HG02938 (cell line): ENCODE data around the gene CCDC13.
"Not testable (repeated sequence)": the region's sequence is repeated elsewhere in the genome, so short reads cannot be mapped to it uniquely, and the experiment has no call there.

Source experiments
- ATAC-seq: cut with Tn5 transposase; IDR thresholded peaks from one replicate; pipeline ENCODE4 v1.9.1; 2021; ENCODE audit warnings: mild to moderate bottlenecking, moderate library complexity; ENCODE audit not compliant: unreplicated experiment

The CCDC13 gene, protein sequence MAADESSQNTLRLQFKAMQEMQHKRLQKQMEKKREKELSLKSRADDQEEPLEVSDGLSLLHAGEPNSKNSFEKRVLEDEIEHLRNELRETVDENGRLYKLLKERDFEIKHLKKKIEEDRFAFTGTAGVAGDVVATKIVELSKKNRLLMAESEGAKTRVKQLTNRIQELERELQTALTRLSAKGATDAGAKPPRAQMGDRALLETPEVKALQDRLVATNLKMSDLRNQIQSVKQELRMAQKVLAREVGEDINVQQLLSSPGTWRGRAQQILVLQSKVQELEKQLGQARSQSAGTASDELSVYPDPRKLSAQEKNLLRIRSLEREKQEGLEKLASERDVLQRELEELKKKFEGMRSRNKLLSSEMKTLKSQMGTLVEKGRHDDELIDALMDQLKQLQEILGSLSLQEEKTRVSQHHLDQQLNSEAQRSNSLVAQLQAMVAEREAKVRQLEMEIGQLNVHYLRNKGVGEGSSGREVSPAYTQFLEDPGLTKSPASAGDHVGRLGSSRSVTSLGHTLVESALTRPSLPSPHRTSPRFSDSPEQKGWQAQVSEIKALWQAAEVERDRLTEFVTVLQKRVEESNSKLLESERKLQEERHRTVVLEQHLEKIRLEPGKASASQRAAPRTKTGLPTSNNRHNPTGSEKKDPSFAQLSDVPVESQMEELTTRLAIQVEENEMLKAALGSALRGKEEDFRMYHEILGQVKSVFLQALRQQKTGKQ

GRCh38 chr3:42772670-42773408, at the start of gene CCDC13:
Gene CCDC13, minus strand, starts transcription at chr3:42773253. Its CDS starts 14,908 bp downstream, at chr3:42758345.
- ATAC-seq: peak; percentile 96

- ATAC-seq: no peak
These were observed 49.8 kb upstream of the CCDC13 start for GRCh38 chr3:42822828-42823227.

DNA sequence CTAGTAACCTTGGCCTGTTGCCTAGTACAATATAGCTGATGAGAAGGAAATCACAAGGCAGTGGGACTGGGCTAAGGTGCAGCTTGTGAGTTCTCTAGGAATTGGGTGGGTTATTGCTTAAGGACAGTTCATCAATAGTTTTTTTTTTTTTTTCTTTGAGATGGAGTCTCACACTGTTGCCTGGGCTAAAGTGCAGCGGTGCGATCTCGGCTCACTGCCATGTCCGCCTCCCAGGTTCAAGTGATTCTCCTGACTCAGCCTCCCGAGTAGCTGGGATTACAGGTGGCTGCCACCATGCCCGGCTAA, 47.6 kb upstream of the CCDC13 start:
- no peak for ATAC-seq

- ATAC-seq: no peak
These were observed 46.4 kb upstream of the CCDC13 start for GRCh38 chr3:42819351-42819965.

- no peak for ATAC-seq
These were observed 42.8 kb upstream of the CCDC13 start for GRCh38 chr3:42815826-42816225.

DNA sequence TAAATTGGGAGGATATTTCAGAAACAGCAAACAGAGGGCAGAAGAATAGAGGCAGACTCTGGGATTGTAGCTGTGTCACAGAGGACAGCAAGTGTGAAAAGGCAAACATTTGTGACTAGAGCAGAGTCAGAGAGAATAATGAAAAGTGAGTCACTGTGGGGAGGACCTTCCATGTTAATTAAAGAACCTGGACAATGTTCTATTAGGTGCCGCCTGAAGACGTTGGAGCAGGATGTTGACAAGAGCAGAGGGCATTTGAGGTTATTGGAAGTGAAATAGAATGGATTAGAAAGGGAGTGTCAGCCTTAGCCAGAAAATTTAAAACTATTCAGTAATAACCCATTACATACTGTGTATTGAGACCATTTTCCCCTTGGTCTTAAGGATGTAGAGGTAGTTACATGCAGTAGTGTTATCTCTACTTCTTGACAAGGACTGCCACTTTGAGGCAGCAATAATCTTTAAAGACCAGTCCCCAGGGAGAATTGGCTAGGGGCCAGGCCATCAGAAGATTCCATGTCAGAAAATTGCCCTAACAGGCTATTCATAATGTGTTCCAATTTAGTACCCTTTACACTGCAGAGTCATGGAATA, 42.0 kb upstream of the CCDC13 start:
- no peak for ATAC-seq

GRCh38 chr3:42814246-42814645, 41.2 kb upstream of the CCDC13 start:
- no peak for ATAC-seq

GRCh38 chr3:42811118-42811883, 38.2 kb upstream of the CCDC13 start:
- not testable (repeated sequence) for ATAC-seq

- ATAC-seq: not testable (repeated sequence)
These were observed 37.7 kb upstream of the CCDC13 start for GRCh38 chr3:42810706-42811105.

- ATAC-seq: no peak
These were observed 36.1 kb upstream of the CCDC13 start, which contains the start of gene ACKR2 for GRCh38 chr3:42809202-42809601. Gene ACKR2, plus strand, starts transcription at chr3:42809445. Its CDS starts 55,058 bp downstream, at chr3:42864503.

- no peak for ATAC-seq
These were observed 34.9 kb upstream of the CCDC13 start for GRCh38 chr3:42807929-42808328.

- no peak for ATAC-seq
These were observed 32.2 kb upstream of the CCDC13 start for GRCh38 chr3:42805141-42805821.

DNA sequence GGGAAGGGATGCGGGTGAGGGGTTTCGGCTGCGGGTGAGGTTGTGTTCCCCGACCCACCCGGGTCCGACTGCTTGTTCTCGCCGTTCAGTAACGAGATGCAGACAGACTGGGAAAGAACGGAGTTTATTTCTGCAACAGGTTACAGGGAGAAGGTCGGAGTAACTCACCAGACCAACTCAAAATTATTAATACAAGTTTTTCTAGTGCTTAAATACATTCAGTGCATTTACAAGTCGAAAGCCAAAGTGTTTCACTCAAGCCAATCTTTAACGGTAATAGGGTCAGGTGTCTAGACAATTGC, 31.7 kb upstream of the CCDC13 start:
- no peak for ATAC-seq

DNA sequence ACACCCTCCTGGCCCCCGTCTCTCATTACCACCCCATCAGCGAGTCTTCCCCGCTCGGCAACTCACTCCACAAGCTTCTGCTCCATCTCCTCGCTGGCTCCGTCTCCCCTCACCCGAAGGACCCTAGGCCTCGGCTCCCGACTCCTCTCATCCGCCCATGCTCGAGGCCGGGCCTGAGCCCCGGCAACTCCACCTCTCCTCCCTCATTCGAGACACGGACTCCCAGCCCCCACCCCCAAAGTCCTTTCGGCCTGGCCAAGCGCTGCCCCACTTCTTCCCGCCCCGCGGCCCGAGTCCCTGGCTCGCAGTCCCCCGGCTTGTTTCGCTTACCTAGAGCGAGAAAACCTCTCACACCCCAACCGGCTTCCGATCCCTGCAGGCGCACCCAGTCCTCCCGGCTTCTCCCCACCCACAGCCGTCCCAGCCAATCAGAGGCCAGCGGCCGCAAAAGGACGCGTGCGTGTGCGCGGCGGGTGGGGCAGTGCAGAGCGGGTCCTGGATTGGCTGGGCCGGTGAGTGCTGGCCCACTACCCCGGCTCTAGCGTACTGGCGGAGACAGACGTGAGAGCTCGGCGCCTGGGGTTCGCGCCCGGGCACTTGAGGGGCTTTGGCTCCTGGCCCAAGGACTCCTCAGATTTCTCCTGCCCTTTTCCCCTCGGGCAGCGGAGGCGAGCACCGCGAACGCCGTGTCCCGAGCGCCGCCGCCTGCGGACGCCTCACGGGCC, 31.2 kb upstream of the CCDC13 start, which contains the start of gene HIGD1A:
Gene HIGD1A, minus strand, starts transcription at position 385 of the 725 bp plus-strand sequence. CDS start 10,237 bp downstream, outside the sequence.
- ATAC-seq: peak; percentile 97

- ATAC-seq: peak; percentile 21
These were observed 30.5 kb upstream of the CCDC13 start for GRCh38 chr3:42803414-42804105.

DNA sequence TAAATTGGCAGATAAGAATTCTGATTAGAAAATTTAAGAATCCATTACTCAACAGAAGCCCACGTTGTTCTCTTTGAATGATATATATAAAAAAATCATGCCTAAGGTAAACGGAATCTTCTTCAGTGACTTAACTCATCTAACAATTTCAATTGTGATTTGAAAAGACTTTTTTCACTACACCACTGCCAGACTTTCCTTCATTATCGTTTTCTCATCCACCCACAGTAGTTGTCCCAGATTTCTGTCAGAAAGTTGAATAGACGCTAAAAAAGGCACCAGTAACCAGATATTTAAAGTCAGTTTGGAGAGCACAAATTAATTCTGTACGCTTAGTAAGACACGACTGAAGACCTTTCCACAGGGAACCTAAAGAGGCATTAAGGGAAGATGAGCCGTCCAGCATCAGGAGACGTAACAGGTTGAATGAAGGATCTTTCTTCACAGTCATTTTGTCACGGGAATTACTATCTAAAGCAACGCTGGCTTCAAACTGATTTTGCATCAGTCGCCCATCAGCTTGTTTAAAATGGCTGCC, 29.9 kb upstream of the CCDC13 start:
- no peak for ATAC-seq

DNA sequence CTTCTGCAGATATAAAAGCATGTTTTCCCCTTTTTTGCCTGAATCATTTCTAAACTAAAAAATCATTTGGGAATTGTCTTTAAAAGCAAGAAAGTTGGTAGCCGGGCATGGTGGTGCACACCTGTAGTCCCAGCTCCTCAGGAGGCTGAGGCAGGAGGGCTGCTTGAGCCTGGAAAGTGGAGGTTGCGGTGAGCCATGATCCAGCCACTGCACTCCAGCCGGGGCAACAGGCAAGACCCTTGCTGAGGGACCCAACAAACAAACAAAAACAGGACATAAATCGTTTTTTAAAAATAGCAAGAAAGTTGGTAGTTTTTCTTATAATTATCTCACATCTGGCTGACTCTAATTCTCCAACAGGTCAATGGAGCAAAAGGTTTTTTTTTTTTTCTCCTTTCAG, 28.7 kb upstream of the CCDC13 start:
- no peak for ATAC-seq

GRCh38 chr3:42801048-42801620, 28.1 kb upstream of the CCDC13 start:
- ATAC-seq: no peak
